K562 (cell line): ENCODE data around the gene ELP1.

Experiments
- CTCF ChIP-seq, 3 experiments: IDR thresholded peaks in 2 of 3; conservative IDR thresholded peaks in 1 of 3; 2 replicates each; pipeline ENCODE4 v1.5.1; 2011 to 2012; ENCODE audit warnings: low read length in 3 of 3, mild to moderate bottlenecking in 3 of 3, control low read depth in 2 of 3, improper control_type of control experiment in 1 of 3, inconsistent platforms in 1 of 3, low read depth in 1 of 3, mixed read lengths in 1 of 3, moderate library complexity in 1 of 3; ENCODE audit not compliant: insufficient read depth in 2 of 3
- ETV5 ChIP-seq: sonication (generic); formaldehyde crosslinking; IDR thresholded peaks from 2 replicates; pipeline ENCODE4 v1.4.0; 2020; ENCODE audit warnings: low read depth, mild to moderate bottlenecking, missing genetic modification reagents
- FOXK1 ChIP-seq: sonication (generic); formaldehyde crosslinking; IDR thresholded peaks from 2 replicates; pipeline ENCODE4 v1.8.0; 2022; ENCODE audit warnings: missing genetic modification reagents, mild to moderate bottlenecking, borderline replicate concordance
- NFIC ChIP-seq: fragments of 450-650 bp; IDR thresholded peaks from 2 replicates; pipeline ENCODE4 v1.6.1; 2017; ENCODE audit warnings: mild to moderate bottlenecking, inconsistent platforms
- RBBP5 ChIP-seq: fragments of 200-600 bp; sonication (generic); IDR thresholded peaks from 2 replicates; pipeline ENCODE4 v1.6.1; 2012; ENCODE audit warnings: borderline replicate concordance, mild to moderate bottlenecking, low read length, control low read depth, inconsistent platforms; ENCODE audit not compliant: insufficient read depth, poor library complexity, severe bottlenecking
- ZBTB7A ChIP-seq: IDR thresholded peaks from 2 replicates; pipeline ENCODE4 v1.6.1; 2011; ENCODE audit warnings: low read depth, mild to moderate bottlenecking, low read length, moderate library complexity, borderline replicate concordance; ENCODE audit not compliant: control insufficient read depth
- ZNF316 ChIP-seq: fragments of 450-650 bp; IDR thresholded peaks from 2 replicates; pipeline ENCODE4 v1.6.1; 2016
- TF ChIP-seq, protein P1 (sequence below): sonication (generic); formaldehyde crosslinking; IDR thresholded peaks from 2 replicates; pipeline ENCODE4 v1.8.0; 2022; ENCODE audit warnings: mild to moderate bottlenecking, low read depth, missing genetic modification reagents
- TF ChIP-seq, protein P2 (sequence below): fragments of 250-450 bp; sonication (Bioruptor Pico); IDR thresholded peaks from 2 replicates; pipeline ENCODE4 v1.4.0; 2020; ENCODE audit warnings: mild to moderate bottlenecking
- TF ChIP-seq, protein P3 (sequence below), 2 experiments: IDR thresholded peaks; 2 replicates each; pipeline ENCODE4 v1.6.1; 2011; ENCODE audit warnings: borderline replicate concordance in 1 of 2, control low read depth in 1 of 2, low read depth in 1 of 2, low read length in 1 of 2, mild to moderate bottlenecking in 1 of 2, mixed read lengths in 1 of 2, moderate library complexity in 1 of 2; ENCODE audit not compliant: insufficient read depth in 1 of 2, insufficient read length in 1 of 2, poor library complexity in 1 of 2, severe bottlenecking in 1 of 2; ENCODE audit errors: extremely low read depth in 1 of 2

DNA sequence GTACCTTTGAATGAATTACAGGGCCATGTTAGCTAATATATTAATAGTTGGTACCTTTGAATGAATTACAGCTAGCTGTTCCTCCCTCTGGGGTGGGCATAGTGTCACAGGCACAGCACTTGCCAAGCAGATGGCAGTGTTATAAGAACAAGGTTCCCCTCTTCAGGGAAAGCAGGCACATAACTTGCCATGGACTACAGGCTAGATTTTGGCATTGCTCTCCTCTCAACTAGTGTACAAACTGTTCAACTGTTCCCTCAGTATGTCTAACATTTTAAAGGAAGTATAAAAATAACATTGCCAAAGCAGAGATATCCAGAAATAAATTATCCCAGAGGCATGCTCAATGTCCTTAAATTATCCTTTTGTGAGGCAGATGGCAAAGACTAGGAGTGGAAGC is 34.0 kb upstream of the ELP1 start:
- TF ChIP-seq, protein P1, sequence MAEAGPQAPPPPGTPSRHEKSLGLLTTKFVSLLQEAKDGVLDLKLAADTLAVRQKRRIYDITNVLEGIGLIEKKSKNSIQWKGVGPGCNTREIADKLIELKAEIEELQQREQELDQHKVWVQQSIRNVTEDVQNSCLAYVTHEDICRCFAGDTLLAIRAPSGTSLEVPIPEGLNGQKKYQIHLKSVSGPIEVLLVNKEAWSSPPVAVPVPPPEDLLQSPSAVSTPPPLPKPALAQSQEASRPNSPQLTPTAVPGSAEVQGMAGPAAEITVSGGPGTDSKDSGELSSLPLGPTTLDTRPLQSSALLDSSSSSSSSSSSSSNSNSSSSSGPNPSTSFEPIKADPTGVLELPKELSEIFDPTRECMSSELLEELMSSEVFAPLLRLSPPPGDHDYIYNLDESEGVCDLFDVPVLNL (CRISPR knock-in tag) = no peak
- TF ChIP-seq ETV5 (no peak), CTCF (IDR thresholded peaks at IDR 0.05 in 2 of 3, conservative IDR thresholded peaks at IDR 0.05 in 1 of 3; ENCODE audit: insufficient read depth in 2 of 3, low read depth in 1 of 3, low read length in 3 of 3) (no peak), NFIC (no peak), FOXK1 (CRISPR knock-in tag) (no peak), ZNF316 (no peak), ZBTB7A (no peak), RBBP5 (no peak)
- TF ChIP-seq, protein P2, sequence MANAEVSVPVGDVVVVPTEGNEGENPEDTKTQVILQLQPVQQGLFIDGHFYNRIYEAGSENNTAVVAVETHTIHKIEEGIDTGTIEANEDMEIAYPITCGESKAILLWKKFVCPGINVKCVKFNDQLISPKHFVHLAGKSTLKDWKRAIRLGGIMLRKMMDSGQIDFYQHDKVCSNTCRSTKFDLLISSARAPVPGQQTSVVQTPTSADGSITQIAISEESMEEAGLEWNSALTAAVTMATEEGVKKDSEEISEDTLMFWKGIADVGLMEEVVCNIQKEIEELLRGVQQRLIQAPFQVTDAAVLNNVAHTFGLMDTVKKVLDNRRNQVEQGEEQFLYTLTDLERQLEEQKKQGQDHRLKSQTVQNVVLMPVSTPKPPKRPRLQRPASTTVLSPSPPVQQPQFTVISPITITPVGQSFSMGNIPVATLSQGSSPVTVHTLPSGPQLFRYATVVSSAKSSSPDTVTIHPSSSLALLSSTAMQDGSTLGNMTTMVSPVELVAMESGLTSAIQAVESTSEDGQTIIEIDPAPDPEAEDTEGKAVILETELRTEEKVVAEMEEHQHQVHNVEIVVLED (CRISPR knock-in tag) = no peak
- TF ChIP-seq, protein P3, sequence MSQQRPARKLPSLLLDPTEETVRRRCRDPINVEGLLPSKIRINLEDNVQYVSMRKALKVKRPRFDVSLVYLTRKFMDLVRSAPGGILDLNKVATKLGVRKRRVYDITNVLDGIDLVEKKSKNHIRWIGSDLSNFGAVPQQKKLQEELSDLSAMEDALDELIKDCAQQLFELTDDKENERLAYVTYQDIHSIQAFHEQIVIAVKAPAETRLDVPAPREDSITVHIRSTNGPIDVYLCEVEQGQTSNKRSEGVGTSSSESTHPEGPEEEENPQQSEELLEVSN (IDR thresholded peaks at IDR 0.05; ENCODE audit: borderline replicate concordance in 1 of 2, extremely low read depth in 1 of 2, insufficient read depth in 1 of 2, insufficient read length in 1 of 2, low read depth in 1 of 2, low read length in 1 of 2, poor library complexity in 1 of 2, severe bottlenecking in 1 of 2) = no peak
